Measurements from ENCODE around the gene MAFB.
A peak's percentile ranks its signal among the peaks of the same experiment; 100 is the strongest.

DNA sequence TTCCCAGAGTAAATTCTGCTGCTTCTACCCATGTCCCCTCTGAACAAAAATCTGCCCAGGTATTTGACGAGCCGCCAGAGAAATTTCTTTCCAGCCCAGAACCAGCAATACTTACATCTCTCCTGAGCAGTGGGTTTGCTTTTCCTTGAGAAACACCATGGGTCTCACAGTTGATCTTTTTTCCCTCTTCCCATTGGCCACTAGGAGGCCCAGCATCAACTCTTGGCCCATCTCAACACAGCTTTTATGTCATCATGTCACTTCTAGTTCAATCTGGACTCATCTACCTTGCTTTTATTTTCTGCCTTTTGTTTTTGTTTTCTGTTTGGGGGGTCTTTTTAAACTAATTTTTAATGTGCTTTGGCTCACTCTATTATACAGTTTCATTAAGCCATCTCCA, 18.8 kb downstream of the MAFB start:
- TF ChIP-seq CTCF (conservative IDR thresholded peaks at IDR 0.05 in 1 of 2, IDR thresholded peaks at IDR 0.05 in 1 of 2; ENCODE audit: low read depth in 1 of 2, low read length in 2 of 2), result peak in 1 of 2 donors; percentile 3
- TF ChIP-seq EZH2 (IDR thresholded peaks at IDR 0.05; ENCODE audit: low read length, missing control alignments), result no peak

All from fibroblast of lung (primary cell).